CD14-positive monocyte (primary cell): Measurements from ENCODE around the gene SMARCB1. TPM values are rescaled to one million over a fixed set of nuclear protein-coding genes. Genes with fewer than 3 reads are reported as not detected.

ENCODE experiments used
- DNase-seq, 3 donors: peaks; one replicate each; pipeline ENCODE4 v3.0.0-alpha.2; 2011 to 2022
- H2AFZ ChIP-seq: 2 replicates; pipeline ENCODE4 v1.6.0; 2012; ENCODE audit warnings: mild to moderate bottlenecking, low read depth, low read length, inconsistent platforms; ENCODE audit not compliant: insufficient read depth, poor library complexity, severe bottlenecking
- H3K27ac ChIP-seq, 2 donors: 1 replicate in 1 of 2; 2 replicates in 1 of 2; pipeline ENCODE4 v1.5.1; 2012 to 2013; ENCODE audit warnings: low read length in 2 of 2, control low read depth in 1 of 2, inconsistent platforms in 1 of 2, low read depth in 1 of 2, mild to moderate bottlenecking in 1 of 2
- H3K27me3 ChIP-seq, 2 donors: one replicate each; pipeline versions ENCODE4 v1.6.0 to v1.6.1; 2011 to 2013; ENCODE audit warnings: low read length in 2 of 2; ENCODE audit not compliant: control insufficient read depth in 2 of 2, insufficient read depth in 2 of 2
- H3K36me3 ChIP-seq, 2 donors: replicated peaks in 1 of 2; 1 replicate in 1 of 2; 2 replicates in 1 of 2; pipeline versions ENCODE4 v1.5.1 to v1.6.1; 2012 to 2013; ENCODE audit warnings: low read length in 2 of 2, control low read depth in 1 of 2, inconsistent platforms in 1 of 2, mild to moderate bottlenecking in 1 of 2; ENCODE audit not compliant: insufficient read depth in 2 of 2, control insufficient read depth in 1 of 2
- H3K4me1 ChIP-seq, 2 donors: 1 replicate in 1 of 2; 2 replicates in 1 of 2; pipeline versions ENCODE4 v1.5.1 to v1.6.1; 2012 to 2013; ENCODE audit warnings: low read length in 2 of 2, control low read depth in 1 of 2, inconsistent platforms in 1 of 2, mild to moderate bottlenecking in 1 of 2, moderate library complexity in 1 of 2; ENCODE audit not compliant: insufficient read depth in 2 of 2, control insufficient read depth in 1 of 2
- H3K4me2 ChIP-seq: replicated peaks from 2 replicates; pipeline ENCODE3; 2012; ENCODE audit warnings: low read length, moderate library complexity, mild to moderate bottlenecking; ENCODE audit not compliant: poor library complexity, severe bottlenecking; ENCODE audit errors: extremely low read depth
- H3K4me3 ChIP-seq, 3 experiments: fragments of 200-600 bp in 1 of 3; sonication (generic) in 1 of 3; replicated peaks in 1 of 3; 1 replicate in 2 of 3; 2 replicates in 1 of 3; pipeline ENCODE4 v1.5.1; 2011 to 2013; ENCODE audit warnings: low read length in 3 of 3, mild to moderate bottlenecking in 3 of 3, control low read depth in 2 of 3, low read depth in 2 of 3, inconsistent platforms in 1 of 3, moderate library complexity in 1 of 3
- H3K79me2 ChIP-seq: 2 replicates; pipeline ENCODE4 v1.6.0; 2012; ENCODE audit warnings: mild to moderate bottlenecking, control low read depth, inconsistent platforms, low read length, moderate library complexity; ENCODE audit not compliant: insufficient read depth
- H3K9ac ChIP-seq: 2 replicates; pipeline ENCODE4 v1.6.0; 2017; ENCODE audit warnings: low read length, mild to moderate bottlenecking; ENCODE audit not compliant: insufficient read depth, poor library complexity, severe bottlenecking
- H3K9me3 ChIP-seq, 2 donors: replicated peaks in 1 of 2; 1 replicate in 1 of 2; 2 replicates in 1 of 2; pipeline versions ENCODE4 v1.5.1 to v1.6.1; 2012 to 2013; ENCODE audit warnings: low read length in 2 of 2, control low read depth in 1 of 2; ENCODE audit not compliant: control insufficient read depth in 1 of 2, insufficient read depth in 1 of 2
- H4K20me1 ChIP-seq: 2 replicates; pipeline ENCODE4 v1.6.0; 2012; ENCODE audit warnings: mild to moderate bottlenecking, low read length, control low read depth, moderate library complexity; ENCODE audit not compliant: insufficient read depth
- H3K27ac Mint-ChIP-seq, 7 donors: one replicate each; pipeline ENCODE4 v1.8.0; 2020; ENCODE audit warnings: mild to moderate bottlenecking in 7 of 7, mixed read lengths in 7 of 7, moderate library complexity in 6 of 7, inconsistent platforms in 2 of 7
- H3K27me3 Mint-ChIP-seq, 3 donors: one replicate each; pipeline ENCODE4 v1.8.0; 2021 to 2022; ENCODE audit warnings: low read depth in 3 of 3, mild to moderate bottlenecking in 3 of 3, mixed read lengths in 3 of 3, moderate library complexity in 3 of 3, inconsistent platforms in 1 of 3
- H3K36me3 Mint-ChIP-seq, 2 donors: one replicate each; pipeline ENCODE4 v1.8.0; 2020; ENCODE audit warnings: mixed read lengths in 2 of 2, inconsistent platforms in 1 of 2, mild to moderate bottlenecking in 1 of 2
- H3K4me1 Mint-ChIP-seq: one replicate; pipeline ENCODE4 v1.8.0; 2020; ENCODE audit warnings: mild to moderate bottlenecking, mixed read lengths
- H3K4me3 Mint-ChIP-seq, 2 donors: one replicate each; pipeline ENCODE4 v1.8.0; 2020; ENCODE audit warnings: mild to moderate bottlenecking in 2 of 2, mixed read lengths in 2 of 2, moderate library complexity in 1 of 2
- H3K9me3 Mint-ChIP-seq, 7 donors: one replicate each; pipeline ENCODE4 v1.8.0; 2020 to 2022; ENCODE audit warnings: mixed read lengths in 7 of 7, mild to moderate bottlenecking in 6 of 7, moderate library complexity in 6 of 7, inconsistent platforms in 2 of 7
- WGBS: methylation state at CpG from one replicate; pipeline ENCODE4 v1.1.5; 2013; ENCODE audit warnings: missing lambda C conversion rate; ENCODE audit not compliant: insufficient coverage; 5-methylcytosine and 5-hydroxymethylcytosine counted together
- intact Hi-C, 2 donors: fragments of 100-400 bp; cut with micrococcal nuclease; formaldehyde crosslinking; loops; one replicate each; pipeline versions ENCODE4 v1.15.0 to v1.15.1; 2023
- polyA plus RNA-seq, 3 donors: library from polyadenylated mRNA; depleted of rRNA in 1 of 3; unstranded in 2 of 3; stranded (reverse) in 1 of 3; fragments of 300-500 nt in 2 of 3; fragments of >200 nt in 1 of 3; fragmentation: Illumina TruSeq in 2 of 3; gene quantifications; 1 replicate in 2 of 3; 2 replicates in 1 of 3; pipeline ENCODE4 v1.2.3, GENCODE V29; 2012 to 2021
- TF ChIP-seq, protein P1 (sequence below): fragments of 200-600 bp; IDR thresholded peaks from one replicate; pipeline ENCODE4 v1.8.0; 2022; ENCODE audit warnings: antibody characterized with exemption, mild to moderate bottlenecking

SMARCB1 gene
- polyA plus RNA-seq, 3 donors: 30.3 to 71.8 (median 31.5) TPM

- intact Hi-C loops: loop anchor here (2.0 to 5.0 kb wide), 2 partner anchors 81 to 302 kb away; no protein-coding TSS in a partner anchor
- no peak overlapping the region for H3K4me3 ChIP-seq
- Mint-ChIP-seq H3K4me3 (peak overlapping the region in 1 of 2 donors; percentile 57), H3K27me3 (peaks cover 8 to 11% (median 10%) of the 10 kb centered on the region in 3 donors), H3K9me3 (peaks cover 0 to 2% (median 0%) of the 10 kb centered on the region in 7 donors), H3K36me3 (no peaks in the 10 kb centered on the region), H3K4me1 (peaks cover 17% of the 10 kb centered on the region), H3K27ac (no peak overlapping the region)
- H2AFZ ChIP-seq: peak overlapping the region; percentile 68
- peaks cover 0 to 5% of the 10 kb centered on the region in 2 donors for H3K27me3 ChIP-seq
- H3K4me2 ChIP-seq: peak overlapping the region; percentile 36
- no peaks in the 10 kb centered on the region for H3K36me3 ChIP-seq
- TF ChIP-seq, protein P1, sequence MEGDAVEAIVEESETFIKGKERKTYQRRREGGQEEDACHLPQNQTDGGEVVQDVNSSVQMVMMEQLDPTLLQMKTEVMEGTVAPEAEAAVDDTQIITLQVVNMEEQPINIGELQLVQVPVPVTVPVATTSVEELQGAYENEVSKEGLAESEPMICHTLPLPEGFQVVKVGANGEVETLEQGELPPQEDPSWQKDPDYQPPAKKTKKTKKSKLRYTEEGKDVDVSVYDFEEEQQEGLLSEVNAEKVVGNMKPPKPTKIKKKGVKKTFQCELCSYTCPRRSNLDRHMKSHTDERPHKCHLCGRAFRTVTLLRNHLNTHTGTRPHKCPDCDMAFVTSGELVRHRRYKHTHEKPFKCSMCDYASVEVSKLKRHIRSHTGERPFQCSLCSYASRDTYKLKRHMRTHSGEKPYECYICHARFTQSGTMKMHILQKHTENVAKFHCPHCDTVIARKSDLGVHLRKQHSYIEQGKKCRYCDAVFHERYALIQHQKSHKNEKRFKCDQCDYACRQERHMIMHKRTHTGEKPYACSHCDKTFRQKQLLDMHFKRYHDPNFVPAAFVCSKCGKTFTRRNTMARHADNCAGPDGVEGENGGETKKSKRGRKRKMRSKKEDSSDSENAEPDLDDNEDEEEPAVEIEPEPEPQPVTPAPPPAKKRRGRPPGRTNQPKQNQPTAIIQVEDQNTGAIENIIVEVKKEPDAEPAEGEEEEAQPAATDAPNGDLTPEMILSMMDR: peak; percentile 98
- no peaks in the 10 kb centered on the region for H4K20me1 ChIP-seq
- H3K79me2 ChIP-seq: no peaks in the 10 kb centered on the region
- DNase-seq: peak; percentile 69 to 76 (median 70)
- no peak overlapping the region for H3K27ac ChIP-seq
- peaks cover 15 to 18% of the 10 kb centered on the region in 2 donors for H3K4me1 ChIP-seq
- no peaks in the 10 kb centered on the region for H3K9me3 ChIP-seq
- 31% methylated on average over 54 of the region's 62 CpGs for WGBS
- H3K9ac ChIP-seq: no peak overlapping the region
These were observed 62.5 kb downstream of the SMARCB1 start for GRCh38 chr22:23849009-23850006.

GRCh38 chr22:23850136-23850611 is 63.4 kb downstream of the SMARCB1 start:
- no peak overlapping the region for H3K4me2 ChIP-seq
- no peaks in the 10 kb centered on the region for H3K9me3 ChIP-seq

More at GRCh38 chr22:23850136-23850611, 63.4 kb downstream of the SMARCB1 start:
- Histone ChIP-seq H4K20me1 (no peaks in the 10 kb centered on the region), H3K4me1 (peaks cover 9% of the 10 kb centered on the region in 2 donors), H3K27ac (no peak overlapping the region), H3K36me3 (no peaks in the 10 kb centered on the region), H3K9ac (no peak overlapping the region), H3K27me3 (peaks cover 0 to 5% of the 10 kb centered on the region in 2 donors), H2AFZ (no peak overlapping the region), H3K4me3 (no peak overlapping the region), H3K79me2 (no peaks in the 10 kb centered on the region)
- Mint-ChIP-seq H3K27me3 (peaks cover 8 to 11% (median 10%) of the 10 kb centered on the region in 3 donors), H3K27ac (no peak overlapping the region), H3K9me3 (peaks cover 0 to 2% (median 0%) of the 10 kb centered on the region in 7 donors), H3K36me3 (no peaks in the 10 kb centered on the region), H3K4me3 (peak overlapping the region in 1 of 2 donors; percentile 59), H3K4me1 (peaks cover 9% of the 10 kb centered on the region)
- no peak for DNase-seq
- TF ChIP-seq, protein P1: no peak
- WGBS: 87% methylated on average over 8 of the region's 16 CpGs
- intact Hi-C loops: no loop called here
